HepG2 (cell line): Measurements from ENCODE around the gene ELP5. TPM values are rescaled to one million over a fixed set of nuclear protein-coding genes. Genes with fewer than 3 reads are reported as not detected.

ENCODE experiments used
- BORCS8-MEF2B ChIP-seq: sonication (generic); formaldehyde crosslinking; IDR thresholded peaks from 2 replicates; pipeline ENCODE4 v1.8.0; 2022; ENCODE audit warnings: mild to moderate bottlenecking, missing genetic modification reagents
- CREB1 ChIP-seq, 2 experiments: fragments of 450-650 bp in 1 of 2; IDR thresholded peaks; 2 replicates each; pipeline ENCODE4 v1.6.1; 2016 to 2017; ENCODE audit warnings: control low read depth in 1 of 2, mild to moderate bottlenecking in 1 of 2, missing compliant biosample characterization in 1 of 2, missing genetic modification characterization in 1 of 2
- E2F1 ChIP-seq: sonication (generic); formaldehyde crosslinking; IDR thresholded peaks from 2 replicates; pipeline ENCODE4 v1.5.0; 2020; ENCODE audit warnings: missing genetic modification reagents
- IRF2 ChIP-seq: IDR thresholded peaks from 2 replicates; pipeline ENCODE4 v1.6.1; 2018; ENCODE audit warnings: missing genetic modification reagents, missing compliant biosample characterization
- KDM4B ChIP-seq: sonication (generic); formaldehyde crosslinking; IDR thresholded peaks from 2 replicates; pipeline ENCODE4 v1.4.0; 2020; ENCODE audit warnings: missing genetic modification reagents
- MXD3 ChIP-seq: IDR thresholded peaks from 2 replicates; pipeline ENCODE4 v1.6.1; 2016; ENCODE audit warnings: mild to moderate bottlenecking, missing biosample characterization, missing genetic modification reagents
- RORA ChIP-seq: sonication (generic); formaldehyde crosslinking; IDR thresholded peaks from 2 replicates; pipeline ENCODE4 v1.5.0; 2020; ENCODE audit warnings: mild to moderate bottlenecking, missing genetic modification reagents, moderate library complexity
- TOE1 ChIP-seq: sonication (generic); formaldehyde crosslinking; IDR thresholded peaks from 2 replicates; pipeline ENCODE4 v1.4.0; 2020; ENCODE audit warnings: mild to moderate bottlenecking, missing genetic modification reagents
- ZBED4 ChIP-seq: sonication (generic); formaldehyde crosslinking; IDR thresholded peaks from 2 replicates; pipeline ENCODE4 v1.4.0; 2020; ENCODE audit warnings: missing genetic modification reagents, borderline replicate concordance
- ZNF331 ChIP-seq: sonication (generic); formaldehyde crosslinking; IDR thresholded peaks from 2 replicates; pipeline ENCODE4 v1.4.0; 2020; ENCODE audit warnings: missing genetic modification reagents
- ZNF382 ChIP-seq: sonication (generic); formaldehyde crosslinking; IDR thresholded peaks from 2 replicates; pipeline ENCODE4 v1.5.0; 2020; ENCODE audit warnings: missing genetic modification reagents, mild to moderate bottlenecking, borderline replicate concordance
- ZNF691 ChIP-seq: sonication (generic); formaldehyde crosslinking; IDR thresholded peaks from 2 replicates; pipeline ENCODE4 v1.4.0; 2020; ENCODE audit warnings: missing genetic modification reagents, low read depth, mild to moderate bottlenecking, borderline replicate concordance
- ZSCAN30 ChIP-seq: sonication (generic); formaldehyde crosslinking; IDR thresholded peaks from 2 replicates; pipeline ENCODE4 v1.5.0; 2020; ENCODE audit warnings: mild to moderate bottlenecking, missing genetic modification reagents
- polyA plus RNA-seq, 8 experiments: library from polyadenylated mRNA; depleted of rRNA in 3 of 8; stranded (reverse) in 7 of 8; unstranded in 1 of 8; fragments of >200 nt; fragmentation: Illumina TruSeq in 4 of 8; extraction: Trizol in 4 of 8; gene quantifications; 2 replicates each; pipeline versions ENCODE4 v1.2.1 to v1.2.3, GENCODE V29; 2011 to 2016; ENCODE audit warnings: low read depth in 4 of 8, missing spikeins in 1 of 8, mixed read lengths in 1 of 8; ENCODE audit not compliant: insufficient read depth in 1 of 8
- total RNA-seq, 5 experiments: library from RNA; depleted of rRNA; stranded (reverse); fragments of >200 nt; fragmentation: Illumina TruSeq; extraction: Trizol; gene quantifications; 2 replicates each; pipeline ENCODE4 v1.2.3, GENCODE V29; 2016; ENCODE audit warnings: low read depth in 1 of 5
- TF ChIP-seq, protein P1 (sequence below): sonication (generic); formaldehyde crosslinking; IDR thresholded peaks from 2 replicates; pipeline ENCODE4 v1.5.0; 2020; ENCODE audit warnings: mild to moderate bottlenecking, missing genetic modification reagents
- TF ChIP-seq, protein P2 (sequence below): IDR thresholded peaks from 2 replicates; pipeline ENCODE4 v1.6.1; 2016; ENCODE audit warnings: missing compliant biosample characterization, missing genetic modification reagents, borderline replicate concordance

Gene ELP5
- total and polyA plus RNA-seq, 2 of the 13 experiments (the other 11 are each of a cell fraction or from before 2014, with no cell fraction given) = 67.6 to 69.8 TPM

DNA sequence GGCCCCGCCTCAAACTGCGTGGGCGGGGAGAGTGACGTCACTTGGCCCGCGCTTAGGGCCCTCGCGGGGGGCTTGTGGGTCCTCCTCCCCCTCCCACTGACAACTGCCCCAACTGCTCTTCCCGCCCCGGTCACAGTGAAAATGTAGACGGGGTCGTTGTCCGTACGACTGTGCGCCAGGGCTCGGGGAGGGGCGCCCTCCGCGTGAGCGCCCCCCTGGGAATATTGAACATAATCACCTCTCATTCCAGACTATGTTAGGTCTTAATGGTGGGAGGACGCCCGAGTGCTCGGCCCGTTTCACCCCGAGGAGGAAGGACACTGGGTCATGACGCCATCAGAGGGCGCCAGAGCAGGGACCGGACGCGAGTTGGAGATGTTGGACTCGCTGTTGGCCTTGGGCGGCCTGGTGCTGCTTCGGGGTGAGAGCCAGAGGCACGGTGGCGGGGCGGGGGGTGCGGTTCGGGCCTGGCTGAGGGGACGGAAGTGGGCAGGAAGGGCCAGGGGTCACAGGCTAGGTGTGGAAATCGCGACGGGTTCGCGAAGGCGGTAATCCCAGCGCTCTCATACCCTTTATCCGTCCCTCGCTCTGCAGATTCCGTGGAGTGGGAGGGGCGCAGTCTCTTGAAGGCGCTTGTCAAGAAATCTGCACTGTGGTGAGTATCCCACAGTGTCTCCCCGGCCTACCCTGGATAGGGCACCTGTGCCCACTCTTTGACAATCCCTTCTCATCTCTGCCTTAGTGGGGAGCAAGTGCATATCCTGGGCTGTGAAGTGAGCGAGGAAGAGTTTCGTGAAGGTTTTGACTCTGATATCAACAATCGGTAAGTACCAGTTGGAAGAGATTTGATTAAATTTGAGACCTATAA lies at the start of gene ELP5 (continued):
- TF ChIP-seq E2F1 (CRISPR knock-in tag) (no peak), MXD3 (CRISPR knock-in tag) (peak; percentile 48), ZNF331 (CRISPR knock-in tag) (peak; percentile 65; the same call in 1 of the 2 replicates), TOE1 (CRISPR knock-in tag) (no peak; the same call in 1 of the 2 replicates), ZNF691 (CRISPR knock-in tag) (peak; percentile 96; the same call in 1 of the 2 replicates), ZNF382 (CRISPR knock-in tag) (no peak), CREB1 (IDR thresholded peaks at IDR 0.05) (peak; percentile 99), CREB1 (CRISPR knock-in tag; IDR thresholded peaks at IDR 0.05) (peak; percentile 98), IRF2 (peak; percentile 88), ZSCAN30 (CRISPR knock-in tag) (no peak), RORA (CRISPR knock-in tag) (no peak), BORCS8-MEF2B (CRISPR knock-in tag) (peak; percentile 85), KDM4B (CRISPR knock-in tag) (0 out of 2 replicates have a peak, but pooled peaks have one; percentile 49), ZBED4 (CRISPR knock-in tag) (peak; percentile 95)
- TF ChIP-seq, protein P1, sequence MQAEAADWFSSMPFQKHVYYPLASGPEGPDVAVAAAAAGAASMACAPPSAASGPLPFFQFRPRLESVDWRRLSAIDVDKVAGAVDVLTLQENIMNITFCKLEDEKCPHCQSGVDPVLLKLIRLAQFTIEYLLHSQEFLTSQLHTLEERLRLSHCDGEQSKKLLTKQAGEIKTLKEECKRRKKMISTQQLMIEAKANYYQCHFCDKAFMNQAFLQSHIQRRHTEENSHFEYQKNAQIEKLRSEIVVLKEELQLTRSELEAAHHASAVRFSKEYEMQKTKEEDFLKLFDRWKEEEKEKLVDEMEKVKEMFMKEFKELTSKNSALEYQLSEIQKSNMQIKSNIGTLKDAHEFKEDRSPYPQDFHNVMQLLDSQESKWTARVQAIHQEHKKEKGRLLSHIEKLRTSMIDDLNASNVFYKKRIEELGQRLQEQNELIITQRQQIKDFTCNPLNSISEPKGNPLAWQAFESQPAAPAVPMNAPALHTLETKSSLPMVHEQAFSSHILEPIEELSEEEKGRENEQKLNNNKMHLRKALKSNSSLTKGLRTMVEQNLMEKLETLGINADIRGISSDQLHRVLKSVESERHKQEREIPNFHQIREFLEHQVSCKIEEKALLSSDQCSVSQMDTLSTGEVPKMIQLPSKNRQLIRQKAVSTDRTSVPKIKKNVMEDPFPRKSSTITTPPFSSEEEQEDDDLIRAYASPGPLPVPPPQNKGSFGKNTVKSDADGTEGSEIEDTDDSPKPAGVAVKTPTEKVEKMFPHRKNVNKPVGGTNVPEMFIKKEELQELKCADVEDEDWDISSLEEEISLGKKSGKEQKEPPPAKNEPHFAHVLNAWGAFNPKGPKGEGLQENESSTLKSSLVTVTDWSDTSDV (CRISPR knock-in tag) = peak; percentile 90
- TF ChIP-seq, protein P2, sequence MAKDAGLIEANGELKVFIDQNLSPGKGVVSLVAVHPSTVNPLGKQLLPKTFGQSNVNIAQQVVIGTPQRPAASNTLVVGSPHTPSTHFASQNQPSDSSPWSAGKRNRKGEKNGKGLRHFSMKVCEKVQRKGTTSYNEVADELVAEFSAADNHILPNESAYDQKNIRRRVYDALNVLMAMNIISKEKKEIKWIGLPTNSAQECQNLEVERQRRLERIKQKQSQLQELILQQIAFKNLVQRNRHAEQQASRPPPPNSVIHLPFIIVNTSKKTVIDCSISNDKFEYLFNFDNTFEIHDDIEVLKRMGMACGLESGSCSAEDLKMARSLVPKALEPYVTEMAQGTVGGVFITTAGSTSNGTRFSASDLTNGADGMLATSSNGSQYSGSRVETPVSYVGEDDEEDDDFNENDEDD (CRISPR knock-in tag) = no peak; the same call in 1 of the 2 replicates
